GM19455 (cell line): Measurements from ENCODE around the gene PCDH12.

Source experiments
- ATAC-seq: cut with Tn5 transposase; IDR thresholded peaks from one replicate; pipeline ENCODE4 v1.9.1; 2021; ENCODE audit not compliant: unreplicated experiment

PCDH12 gene

DNA sequence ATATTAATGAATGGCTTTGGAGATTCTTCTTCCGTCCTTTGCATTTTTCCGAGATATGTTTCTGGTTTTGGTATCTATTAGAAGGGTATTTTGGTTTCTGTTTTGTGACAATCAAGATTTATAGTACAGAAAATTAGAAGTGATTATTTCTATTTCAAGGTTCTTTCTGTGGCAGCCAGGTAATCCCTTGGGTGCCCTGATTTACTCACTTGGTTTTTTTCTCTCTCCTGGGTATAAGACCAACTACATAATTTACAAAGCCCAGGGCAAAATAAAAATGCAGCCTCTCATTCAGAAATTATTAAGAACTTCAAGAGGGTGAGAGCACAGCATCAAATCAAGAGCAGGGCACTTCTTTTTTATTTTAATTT, 8.9 kb upstream of the PCDH12 start:
- no peak for ATAC-seq

DNA sequence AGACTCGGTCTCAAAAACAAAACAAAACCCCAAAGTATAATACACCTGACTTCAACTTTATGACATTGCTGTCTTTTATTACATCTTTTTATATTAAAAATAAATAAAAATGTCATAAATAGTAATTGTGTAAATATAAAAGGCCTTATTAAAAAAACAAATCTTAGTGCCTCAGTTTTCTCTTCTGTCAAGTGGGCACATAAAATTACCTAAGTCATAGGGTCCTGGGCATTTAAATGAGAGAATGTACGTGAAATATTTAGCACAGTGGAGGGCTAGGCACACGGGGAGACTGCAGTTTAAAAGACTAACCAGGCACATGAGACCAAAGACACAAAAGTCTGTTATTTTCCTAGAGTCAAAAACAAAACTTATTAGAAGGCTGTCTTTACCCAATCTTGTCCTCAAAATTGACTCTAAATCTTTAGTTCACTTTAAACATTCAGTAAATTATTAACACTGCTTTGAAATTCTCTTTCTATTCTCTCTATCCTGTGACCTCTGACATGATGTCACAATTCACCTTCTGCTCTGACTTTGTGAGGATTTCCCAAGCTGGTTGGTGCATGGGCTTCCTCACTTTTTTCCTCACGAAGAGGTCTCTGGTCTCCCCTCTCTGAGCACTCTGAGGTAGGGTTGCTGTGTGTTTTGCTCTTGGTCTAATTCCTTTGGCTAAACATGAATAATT, 8.4 kb upstream of the PCDH12 start:
- ATAC-seq, result no peak

DNA sequence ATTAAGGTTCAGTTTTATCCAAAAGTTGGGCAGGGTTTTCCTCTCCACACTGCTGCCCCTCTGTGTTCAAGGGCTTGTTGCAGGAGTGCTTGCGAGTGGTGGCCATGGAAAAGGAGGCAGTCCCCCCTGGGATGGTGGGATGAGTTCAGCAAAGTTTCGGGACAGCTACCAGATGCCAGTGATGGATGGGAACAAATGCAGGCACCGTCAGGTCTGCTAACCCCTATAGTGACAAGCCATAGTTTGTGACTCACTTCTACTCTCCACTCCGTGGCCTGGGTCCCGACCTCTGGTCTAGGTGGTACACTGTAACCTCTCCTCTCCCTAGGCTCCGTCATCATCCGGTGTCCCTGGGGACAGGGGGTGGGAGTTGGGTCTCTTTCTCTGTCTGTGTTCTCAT, 7.1 kb upstream of the PCDH12 start:
- ATAC-seq, result no peak

DNA sequence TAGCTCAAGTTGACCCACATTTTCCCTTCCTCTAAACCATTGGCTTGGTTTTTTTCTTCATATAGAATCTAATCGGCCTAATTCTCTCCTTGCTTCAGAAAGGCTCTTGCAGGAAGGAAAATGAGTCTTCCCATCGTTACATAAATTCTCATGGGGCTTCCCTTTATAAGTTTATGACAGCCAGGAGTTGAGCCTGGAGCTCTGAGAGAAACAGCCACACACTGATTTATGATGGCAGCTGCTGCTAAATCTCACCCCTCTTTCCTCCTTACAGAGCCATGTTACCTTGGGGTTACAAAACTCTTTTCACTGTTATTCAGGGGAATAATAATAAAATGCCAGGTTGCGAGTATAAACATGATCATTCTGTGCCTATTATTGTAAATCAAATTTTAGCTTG, 5.7 kb upstream of the PCDH12 start:
- no peak for ATAC-seq

DNA sequence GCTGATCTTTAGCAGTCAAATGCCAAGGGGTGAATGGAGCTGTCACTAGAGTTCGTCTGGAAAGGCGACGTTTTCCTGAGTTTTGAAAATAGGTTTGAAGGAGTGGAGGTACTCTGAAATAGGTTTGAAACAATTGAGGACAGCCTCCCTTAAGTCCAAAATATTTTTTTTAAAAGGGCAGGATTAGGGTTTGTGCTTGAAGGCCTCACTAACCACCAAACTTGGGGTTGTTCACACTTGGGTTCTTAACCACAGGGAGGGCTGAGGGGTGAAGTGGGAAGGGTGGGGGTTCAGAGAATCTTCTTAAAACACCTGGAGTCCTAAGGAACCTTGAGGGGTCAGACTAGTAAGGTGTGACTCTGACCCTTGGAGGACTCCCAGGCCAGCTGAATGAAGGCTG, 3.5 kb upstream of the PCDH12 start:
- no peak for ATAC-seq

DNA sequence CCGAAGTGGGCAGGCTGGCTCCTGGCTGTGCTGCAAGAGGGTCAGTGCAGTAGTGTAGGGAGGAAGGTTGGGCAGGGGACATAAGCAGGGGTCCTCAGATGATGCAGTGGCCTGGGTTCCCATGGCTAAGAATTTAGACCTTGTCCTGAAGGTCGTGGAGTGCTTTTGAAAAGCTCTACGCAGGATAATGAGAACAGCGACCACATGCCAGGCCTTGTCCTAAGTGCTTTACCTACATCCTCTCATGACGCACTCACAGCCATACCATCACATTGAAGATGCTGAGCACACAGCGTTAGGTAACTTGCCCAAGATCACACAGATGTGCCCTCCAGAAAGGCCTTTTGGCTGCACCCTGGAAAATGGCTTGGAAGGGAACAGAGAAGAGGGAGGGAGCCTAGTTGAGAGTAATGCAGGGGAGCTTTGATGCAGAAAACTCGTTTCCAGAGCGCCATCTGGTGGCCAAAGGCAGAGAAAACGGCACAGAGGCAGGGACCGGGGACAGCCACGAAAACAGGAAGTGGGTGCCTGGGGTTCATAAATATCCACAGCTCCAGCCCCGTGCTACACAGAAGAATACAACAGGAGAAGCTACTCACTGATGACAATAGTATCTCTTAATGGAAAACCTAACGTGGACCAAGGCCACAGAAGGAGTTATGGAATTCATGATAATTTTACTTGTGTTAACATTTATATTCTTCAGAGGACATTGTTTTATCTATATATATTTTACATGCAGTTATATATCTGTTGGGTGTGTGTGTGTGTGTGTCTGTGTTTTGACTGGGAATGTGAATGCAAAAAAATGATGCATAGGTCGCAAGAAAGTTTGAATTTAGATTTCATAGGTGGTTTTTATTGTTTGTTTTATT, 2.7 kb upstream of the PCDH12 start:
- peak; percentile 94 for ATAC-seq

DNA sequence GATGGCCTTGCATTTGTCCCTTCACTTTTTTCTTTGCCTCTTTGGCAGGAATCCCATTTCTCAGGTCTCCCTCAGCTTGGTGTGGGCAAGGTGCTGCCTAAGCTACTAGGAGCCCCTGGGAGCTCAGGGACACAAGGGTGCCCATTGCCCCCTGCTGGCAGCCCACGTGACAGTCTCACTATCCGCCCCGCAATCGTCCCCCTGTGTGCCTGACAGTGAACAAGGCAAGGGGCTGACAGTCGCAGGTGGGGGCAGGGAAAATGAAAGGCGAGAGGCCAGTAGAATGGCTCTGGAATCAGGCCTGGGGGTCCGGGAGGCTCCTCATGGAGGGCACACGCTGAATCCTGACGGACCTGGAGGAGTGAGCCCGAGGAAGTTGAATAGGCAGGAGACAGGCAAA, 2.0 kb upstream of the PCDH12 start:
- ATAC-seq, result no peak

DNA sequence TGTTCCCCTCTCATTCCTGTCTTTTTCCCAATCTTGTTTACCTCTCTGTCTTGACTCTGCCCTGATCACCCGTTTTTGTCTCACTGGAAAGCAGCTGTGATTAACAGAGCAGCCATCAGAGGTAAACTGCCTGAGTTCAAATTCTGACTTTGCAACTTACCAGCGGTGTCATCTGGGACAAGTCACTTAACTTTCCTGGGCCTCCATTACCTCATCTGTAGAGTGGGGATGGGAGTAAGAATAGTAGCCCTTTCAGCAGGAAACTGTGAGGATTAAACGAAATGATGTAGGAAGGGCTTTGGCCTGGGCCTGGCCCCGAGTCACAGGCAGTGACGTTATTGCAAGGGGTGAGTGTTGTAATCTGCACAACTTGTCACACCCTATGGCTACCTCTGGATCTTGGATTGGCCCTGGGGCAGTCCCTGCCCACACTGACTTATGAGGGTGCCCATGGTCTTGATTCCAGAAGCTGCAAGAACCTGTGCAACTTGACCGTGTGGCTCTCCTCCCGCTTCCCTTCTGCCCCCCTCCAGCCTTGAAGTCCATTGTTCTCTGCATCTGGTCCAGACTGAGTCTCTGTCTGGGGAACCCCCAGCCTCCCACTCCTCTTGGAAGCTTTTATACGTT, 657 bp upstream of the PCDH12 start:
- no peak for ATAC-seq

DNA sequence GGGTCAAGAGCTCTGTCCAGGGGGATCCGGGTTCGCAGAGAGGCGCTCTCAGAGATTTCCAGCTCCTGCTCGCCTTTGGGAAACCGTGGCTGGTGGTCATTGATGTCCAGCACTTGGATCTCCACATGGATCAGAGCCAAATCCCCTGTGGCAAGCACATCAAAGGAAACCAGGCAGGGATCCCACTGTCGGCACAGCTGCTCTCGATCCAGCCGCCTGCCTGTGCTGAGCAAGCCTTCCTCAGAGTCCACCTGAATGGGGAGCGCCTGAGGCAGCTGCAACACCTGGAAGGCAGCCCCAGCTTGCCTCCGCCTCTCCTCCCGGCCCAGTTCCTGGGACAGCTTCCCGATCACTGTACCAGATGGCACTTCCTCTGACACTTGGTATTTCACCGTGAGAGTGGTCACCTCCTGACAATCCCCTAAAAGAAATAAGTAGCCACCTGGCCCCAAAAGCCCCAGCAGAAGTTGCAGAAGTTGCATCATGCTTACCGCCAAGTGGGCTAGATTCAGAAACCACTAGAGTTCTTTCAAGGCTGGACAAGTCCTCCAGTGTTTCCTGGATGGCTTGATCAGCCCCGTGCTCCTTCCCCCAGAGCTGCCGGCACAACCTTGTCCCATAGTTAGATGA, 520 bp downstream of the PCDH12 start:
- ATAC-seq, result no peak

DNA sequence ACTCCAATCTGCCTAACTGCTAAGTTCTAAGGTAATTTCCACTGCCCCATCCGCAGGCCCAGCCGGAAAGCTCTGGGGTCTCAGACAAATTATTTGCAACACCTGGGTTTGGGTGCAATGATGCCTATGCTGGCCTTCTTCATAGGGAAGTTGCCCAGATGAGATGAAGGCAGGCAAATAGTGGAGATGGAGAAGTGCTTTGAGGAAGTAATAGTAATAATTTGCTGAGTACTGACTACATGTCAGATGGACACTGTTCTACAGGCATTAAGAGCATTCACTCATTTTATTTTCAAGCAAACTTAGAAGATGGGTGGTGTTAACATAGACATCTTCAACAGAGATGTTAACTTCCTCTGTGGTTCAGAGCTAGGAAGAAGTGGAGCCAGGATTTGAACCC, 3.8 kb downstream of the PCDH12 start:
- no peak for ATAC-seq

DNA sequence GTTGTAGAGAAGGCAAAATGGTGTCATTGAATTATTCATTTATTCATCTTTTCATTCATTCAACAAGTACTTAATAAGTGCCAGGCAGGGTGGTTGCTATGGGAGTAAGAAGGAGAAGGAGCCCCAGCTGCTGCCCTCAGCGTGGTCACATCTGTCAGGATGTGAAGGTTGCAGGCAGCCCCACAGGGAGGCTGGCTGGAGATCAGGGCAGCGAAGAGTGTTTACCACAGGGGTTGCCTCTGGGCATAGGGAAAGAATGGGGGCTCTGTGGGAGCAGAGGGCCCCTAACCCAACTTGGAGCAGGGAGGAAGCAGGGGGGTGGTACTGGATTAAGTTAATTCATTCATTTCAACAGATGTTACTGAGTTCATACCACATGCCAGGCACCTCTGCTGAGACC, 6.0 kb downstream of the PCDH12 start:
- no peak for ATAC-seq

DNA sequence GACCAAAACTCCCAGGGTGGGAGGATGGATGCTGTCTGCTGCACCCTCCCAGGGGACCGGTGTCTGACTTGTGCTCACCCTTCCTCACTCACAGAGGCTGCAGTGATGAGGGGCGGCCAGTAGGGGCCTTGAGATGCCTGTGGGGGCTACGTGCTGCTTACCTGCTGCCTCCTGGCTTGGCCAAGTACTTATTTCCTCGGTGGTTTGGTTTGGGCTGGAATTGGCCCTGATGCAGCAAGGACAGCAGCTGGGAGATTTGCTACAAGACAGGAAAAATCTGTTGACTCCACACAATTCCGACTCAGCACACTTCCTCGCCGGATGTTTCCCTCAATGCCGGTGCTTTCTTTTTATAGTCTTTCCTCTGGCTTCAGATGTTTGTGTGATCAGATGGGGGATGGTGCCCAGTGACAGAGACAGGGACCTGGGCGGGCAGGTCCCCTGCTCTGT, 6.6 kb downstream of the PCDH12 start:
- ATAC-seq, result no peak

DNA sequence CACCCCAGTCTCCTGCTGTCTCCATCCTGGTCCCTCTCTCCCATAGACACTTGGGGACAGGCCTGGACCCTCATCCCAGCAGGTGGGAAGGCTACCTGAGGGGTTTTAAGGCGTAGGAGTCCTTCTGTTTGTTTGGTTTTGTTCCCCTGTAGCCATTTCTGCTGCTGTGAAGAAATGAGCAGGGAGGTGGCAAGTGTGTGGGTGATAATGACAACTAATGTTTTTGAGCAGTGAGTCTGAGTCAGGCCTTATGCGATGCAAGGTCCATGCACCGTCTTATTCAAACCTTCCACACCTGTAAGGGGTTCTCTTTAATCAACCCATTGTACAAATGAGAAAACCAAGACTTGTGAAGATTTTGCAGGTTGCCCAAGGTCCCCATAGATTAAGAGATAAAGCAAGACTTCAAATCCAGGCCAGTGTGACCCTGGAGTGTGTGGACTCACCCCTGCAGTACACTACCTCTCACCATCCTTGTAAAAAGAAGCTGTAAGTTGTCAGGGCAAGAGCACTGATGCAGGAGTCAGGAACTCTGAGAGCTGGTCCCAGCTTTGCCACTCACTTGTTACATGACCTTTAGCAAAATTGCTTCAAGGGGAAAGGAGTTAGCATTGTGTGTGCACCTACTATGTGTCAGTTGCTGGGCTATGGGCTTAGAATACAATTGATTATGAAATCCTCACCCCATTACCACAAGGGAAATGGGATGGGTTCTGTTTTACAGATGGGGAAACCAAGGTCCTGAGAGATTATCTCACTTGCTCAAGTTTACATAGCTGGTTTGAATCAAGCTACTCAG, 7.6 kb downstream of the PCDH12 start:
- no peak for ATAC-seq

DNA sequence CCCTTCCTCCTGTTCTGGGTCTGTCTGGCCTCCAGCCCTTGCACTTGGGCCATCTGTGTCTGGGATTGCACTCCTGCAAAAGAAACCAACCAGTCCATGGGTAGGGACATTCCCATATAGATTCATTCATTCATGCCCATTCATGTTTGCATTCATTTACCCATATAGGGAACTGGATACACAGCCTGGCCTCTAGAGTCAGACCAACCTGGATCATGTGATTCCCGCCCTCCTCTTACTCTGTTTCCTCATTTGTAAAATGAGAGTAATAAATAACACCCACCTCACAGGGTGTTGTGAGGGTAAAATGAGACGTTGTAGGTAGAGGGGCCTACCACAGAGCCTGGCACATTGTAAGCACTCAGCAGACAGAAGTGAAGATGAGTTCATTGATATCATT, 8.5 kb downstream of the PCDH12 start:
- no peak for ATAC-seq

DNA sequence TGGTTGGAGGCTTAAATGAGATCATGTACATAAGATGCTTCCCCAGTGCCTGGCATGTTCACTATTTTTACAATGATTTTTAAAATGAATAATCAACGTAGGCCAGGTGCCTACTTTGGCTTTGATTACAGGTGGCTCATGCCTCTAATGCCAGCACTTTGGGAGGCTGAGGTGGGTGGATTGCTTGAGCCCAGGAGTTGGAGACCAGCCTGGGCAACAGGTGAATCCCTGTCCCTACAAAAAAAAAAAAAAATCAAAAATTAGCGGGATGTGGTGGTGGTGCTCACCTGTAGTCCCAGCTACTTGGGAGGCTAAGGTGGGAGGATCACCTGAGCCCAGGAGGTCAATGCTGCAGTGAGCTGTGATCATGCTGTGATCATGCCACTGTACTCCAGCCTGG, 9.2 kb downstream of the PCDH12 start:
- ATAC-seq, result no peak

DNA sequence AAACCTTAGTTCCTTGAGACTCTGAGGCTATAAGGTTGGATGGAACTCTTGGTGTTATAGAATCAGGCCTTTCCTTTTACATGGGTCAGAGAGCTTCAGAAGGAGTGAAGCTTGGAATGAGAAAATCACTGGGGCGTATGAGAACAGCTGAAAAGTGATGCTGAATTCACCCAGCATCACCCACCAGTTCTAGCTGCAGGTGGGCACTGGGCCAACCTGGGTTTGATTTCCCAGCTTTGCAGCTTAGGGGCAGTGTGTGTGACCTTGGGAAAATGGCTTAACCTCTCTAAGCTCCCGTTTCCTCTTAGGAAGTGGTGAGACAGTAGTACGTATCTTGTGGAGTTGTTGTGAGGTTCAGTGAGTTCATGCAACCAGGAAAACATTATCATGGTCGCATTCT, 10.7 kb downstream of the PCDH12 start:
- ATAC-seq, result no peak

DNA sequence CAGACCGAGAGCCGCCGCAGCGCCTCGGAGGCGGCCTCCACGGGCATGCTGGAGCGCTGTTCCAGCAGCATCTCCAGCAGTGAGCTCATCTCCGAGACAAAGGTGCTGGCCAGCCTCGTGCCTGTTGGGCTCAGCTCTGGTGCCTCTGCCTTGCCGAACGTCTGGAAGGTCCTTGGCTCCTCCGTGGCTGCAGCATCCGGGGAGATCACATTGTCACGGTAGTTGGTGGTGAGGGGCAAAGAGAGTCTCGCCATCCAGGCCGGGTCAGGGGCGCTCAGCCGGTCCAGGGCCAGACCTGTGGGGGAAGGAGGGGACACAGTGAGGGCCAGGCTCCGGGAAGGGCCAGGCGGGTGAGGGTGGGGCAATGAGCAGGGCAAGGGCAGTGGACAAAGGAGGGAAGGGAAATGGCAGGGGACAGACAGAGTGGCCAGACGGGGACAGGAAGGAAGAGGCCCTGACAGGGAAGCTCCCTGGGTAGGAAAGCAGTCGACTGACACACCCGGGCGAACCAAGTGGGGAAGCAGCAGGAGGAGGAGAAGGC, 12.4 kb downstream of the PCDH12 start:
- no peak for ATAC-seq

DNA sequence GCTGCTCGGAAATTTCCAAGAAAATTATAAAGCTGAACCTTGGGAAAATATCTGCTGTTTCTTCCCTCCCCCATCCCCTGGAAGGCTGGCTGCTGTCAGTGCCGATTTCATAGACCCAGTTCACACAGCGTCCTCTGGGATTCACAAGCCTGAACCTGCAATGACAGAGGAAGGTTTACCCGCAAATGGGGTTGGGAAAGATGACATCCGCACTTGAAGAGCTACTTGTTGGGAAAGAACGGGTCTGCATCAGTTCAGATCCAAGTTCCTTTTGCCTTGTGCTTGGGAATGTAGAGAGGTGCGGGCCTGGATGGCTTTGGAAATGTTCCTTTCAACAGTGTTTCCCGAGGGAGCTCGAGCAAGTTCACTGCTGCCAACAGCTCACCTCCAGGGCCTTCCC, 13.9 kb downstream of the PCDH12 start:
- ATAC-seq, result no peak

DNA sequence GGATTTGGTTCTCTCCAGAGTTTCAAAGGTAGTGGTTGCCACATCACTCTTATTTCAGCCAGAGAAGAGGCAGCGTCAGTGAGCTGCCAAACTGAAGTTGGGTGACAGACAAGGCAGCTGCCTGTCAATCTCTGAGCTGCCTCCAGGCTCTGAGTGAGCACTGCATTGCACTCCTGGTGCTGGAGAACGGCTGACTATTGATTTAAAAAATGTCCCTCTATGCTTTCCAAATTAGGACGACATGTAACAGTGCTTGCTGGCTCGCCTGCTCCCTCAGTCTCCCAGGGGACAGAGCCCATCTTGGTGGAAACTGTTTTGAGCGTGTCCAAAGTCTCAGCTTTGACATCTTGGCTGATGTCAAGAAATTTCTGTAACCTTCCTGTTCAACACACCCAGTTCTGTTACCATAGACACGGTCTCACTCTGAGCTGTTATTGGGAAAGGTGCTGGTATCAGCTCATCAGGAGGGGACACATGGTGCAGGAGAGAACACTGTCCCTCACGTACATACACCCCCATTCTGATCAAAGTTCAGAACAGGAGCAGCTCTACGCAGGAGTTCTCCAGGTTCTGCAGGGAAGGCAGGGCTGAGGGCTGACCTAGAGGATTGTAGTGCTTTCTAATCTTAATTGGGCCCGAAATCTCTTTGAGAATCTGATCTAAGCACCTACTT, 15.7 kb downstream of the PCDH12 start:
- no peak for ATAC-seq

DNA sequence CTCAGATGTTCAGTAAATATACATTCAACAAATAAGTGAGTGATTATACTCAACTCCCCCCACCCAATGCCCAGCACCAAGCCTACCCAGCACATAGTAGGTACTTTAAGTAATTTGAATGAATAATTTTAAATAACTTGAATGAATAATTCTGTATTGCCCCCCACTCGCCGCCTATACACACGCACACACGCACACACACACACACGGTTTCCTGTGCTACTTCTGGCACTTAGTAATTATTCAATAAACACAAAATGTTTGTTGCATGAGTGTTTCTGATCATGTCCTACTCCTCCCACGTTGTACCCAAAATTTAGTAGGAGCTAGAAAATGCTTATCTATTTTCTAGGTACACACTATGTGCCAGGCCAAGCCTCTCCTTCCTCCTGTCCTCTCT, 16.2 kb downstream of the PCDH12 start:
- ATAC-seq, result no peak
